ENCODE measurements around the gene PHF14. TPM values are rescaled to one million over a fixed set of nuclear protein-coding genes. Genes with fewer than 3 reads are reported as not detected.
"Not testable (repeated sequence)": the region's sequence is repeated elsewhere in the genome, so short reads cannot be mapped to it uniquely, and the experiment has no call there.

The PHF14 gene
- total and polyA plus RNA-seq, 5 donors from 2014 or later: 7.7 to 31.1 (median 9.3) TPM

DNA sequence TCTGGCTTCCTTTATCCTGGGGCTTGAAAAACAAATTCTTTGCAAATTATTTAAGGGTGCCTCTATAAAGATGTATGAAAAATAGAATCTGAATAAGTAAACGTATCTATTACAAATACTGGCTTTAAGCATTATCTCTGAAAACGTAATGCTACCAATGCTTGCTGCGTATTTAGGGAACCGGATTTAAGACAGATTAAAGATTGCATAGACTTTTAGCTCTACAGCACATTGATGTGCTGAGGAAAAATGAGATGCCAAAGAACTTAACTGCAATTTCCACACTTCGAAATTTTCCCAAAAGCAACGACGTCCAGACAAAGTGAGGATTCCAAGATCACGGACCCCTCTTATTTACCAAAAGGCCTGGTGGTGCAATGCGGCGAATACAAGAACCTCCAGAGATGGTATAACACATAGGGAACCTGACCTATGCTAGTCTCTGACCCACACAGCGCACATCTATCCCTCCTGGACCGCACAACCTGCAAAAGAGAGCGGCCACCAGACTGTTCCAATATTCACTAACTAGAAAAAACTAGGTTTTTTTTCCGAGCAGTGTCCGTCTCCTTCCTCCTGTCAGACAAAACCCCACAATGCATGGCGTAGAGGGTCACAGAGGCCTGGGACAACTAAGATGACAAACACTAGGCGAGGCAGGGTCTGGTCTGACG is 34.3 kb upstream of the PHF14 start:
- no peaks in the 10 kb centered on the region for H3K9me3 ChIP-seq (ENCODE audit: control insufficient read depth in 2 of 2, low read length in 2 of 2)
- no peak overlapping the region for H3K27ac Mint-ChIP-seq
- peaks cover 18 to 44% (median 29%) of the 10 kb centered on the region in 4 donors for H3K4me1 Mint-ChIP-seq
- no peak overlapping the region for H3K4me3 Mint-ChIP-seq
- H3K36me3 ChIP-seq (ENCODE audit: control insufficient read depth, insufficient read depth, low read length): peaks cover 30% of the 10 kb centered on the region
- no peaks in the 10 kb centered on the region for H3K27me3 ChIP-seq (ENCODE audit: control insufficient read depth, insufficient read depth, low read length)
- no peaks in the 10 kb centered on the region for H3K27me3 Mint-ChIP-seq
- H3K27ac ChIP-seq (ENCODE audit: insufficient read depth, low read length, poor library complexity, severe bottlenecking): peak overlapping the region; percentile 91
- peaks cover 10% of the 10 kb centered on the region for H3K36me3 Mint-ChIP-seq
- H3K4me1 ChIP-seq (ENCODE audit: control insufficient read depth, insufficient read depth, low read length, poor library complexity, severe bottlenecking): peaks cover 27% of the 10 kb centered on the region
- DNase-seq: peak in 2 of 3 donors; percentile 8 to 40
- no peak for ATAC-seq (ENCODE audit: low read depth in 2 of 2)
- peak overlapping the region; percentile 98 for H3K4me3 ChIP-seq (ENCODE audit: low read depth, low read length)
- no peaks in the 10 kb centered on the region for H3K9me3 Mint-ChIP-seq

- Histone ChIP-seq H3K4me3 (ENCODE audit: low read depth, low read length) (peak overlapping the region; percentile 98), H3K27ac (ENCODE audit: insufficient read depth, low read length, poor library complexity, severe bottlenecking) (peak overlapping the region; percentile 91)
These were observed 33.6 kb upstream of the PHF14 start for GRCh38 chr7:10939911-10940703.

DNA sequence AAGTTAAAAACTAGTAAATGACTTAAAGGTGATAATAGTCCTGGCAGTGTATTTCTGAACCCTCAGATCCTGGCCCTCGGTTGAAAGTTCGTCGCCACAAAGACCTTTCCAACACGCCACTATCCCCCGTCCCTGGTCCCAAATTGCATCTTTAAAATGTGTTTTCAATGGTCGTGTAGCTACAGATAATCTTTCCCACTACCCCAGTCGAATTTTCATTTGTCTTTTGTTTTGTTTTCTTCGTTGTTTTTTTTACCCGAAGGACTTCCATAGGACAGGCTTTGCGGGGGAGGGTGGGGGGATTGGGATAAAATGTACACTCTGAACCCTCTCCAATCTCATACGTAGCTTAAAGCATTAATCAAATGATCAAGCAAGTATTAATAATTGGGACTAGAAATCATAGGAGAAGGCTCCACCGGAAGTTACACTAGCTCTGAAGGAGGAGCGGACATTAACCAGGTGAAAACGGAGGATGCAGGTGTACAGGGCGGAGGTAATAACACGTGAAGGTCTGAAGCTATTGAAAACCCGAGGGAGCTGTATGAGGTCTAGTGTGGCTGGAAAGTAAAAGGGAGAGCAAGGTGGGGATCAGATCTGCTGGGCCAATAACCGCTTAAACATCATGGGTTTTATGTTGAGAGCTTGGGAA is 32.8 kb upstream of the PHF14 start:
- no peak for ATAC-seq (ENCODE audit: low read depth in 2 of 2)
- DNase-seq: peak; percentile 1 to 43 (median 15)
- peaks cover 5% of the 10 kb centered on the region for H3K27me3 Mint-ChIP-seq

More at GRCh38 chr7:10939911-10940703, 33.6 kb upstream of the PHF14 start:
- H3K27ac Mint-ChIP-seq: no peak overlapping the region
- DNase-seq (peak; percentile 78 to 95 (median 93)), ATAC-seq (ENCODE audit: low read depth in 2 of 2) (peak; percentile 89 to 91)
- H3K9me3 Mint-ChIP-seq: no peaks in the 10 kb centered on the region
- H3K36me3 Mint-ChIP-seq: peaks cover 10% of the 10 kb centered on the region
- Histone ChIP-seq H3K27me3 (ENCODE audit: control insufficient read depth, insufficient read depth, low read length) (no peaks in the 10 kb centered on the region), H3K4me1 (ENCODE audit: control insufficient read depth, insufficient read depth, low read length, poor library complexity, severe bottlenecking) (peaks cover 27% of the 10 kb centered on the region), H3K36me3 (ENCODE audit: control insufficient read depth, insufficient read depth, low read length) (peaks cover 22% of the 10 kb centered on the region), H3K9me3 (ENCODE audit: control insufficient read depth in 2 of 2, low read length in 2 of 2) (no peaks in the 10 kb centered on the region)
- peaks cover 12 to 40% (median 27%) of the 10 kb centered on the region in 4 donors for H3K4me1 Mint-ChIP-seq
- no peak overlapping the region for H3K4me3 Mint-ChIP-seq
- peaks cover 5% of the 10 kb centered on the region for H3K27me3 Mint-ChIP-seq

GRCh38 chr7:10950494-10950893 is 23.2 kb upstream of the PHF14 start:
- Histone ChIP-seq H3K4me1 (ENCODE audit: control insufficient read depth, insufficient read depth, low read length, poor library complexity, severe bottlenecking) (no peaks in the 10 kb centered on the region), H3K4me3 (ENCODE audit: low read depth, low read length) (no peak overlapping the region), H3K9me3 (ENCODE audit: control insufficient read depth in 2 of 2, low read length in 2 of 2) (no peaks in the 10 kb centered on the region), H3K27me3 (ENCODE audit: control insufficient read depth, insufficient read depth, low read length) (peaks cover 6% of the 10 kb centered on the region), H3K27ac (ENCODE audit: insufficient read depth, low read length, poor library complexity, severe bottlenecking) (no peak overlapping the region), H3K36me3 (ENCODE audit: control insufficient read depth, insufficient read depth, low read length) (no peaks in the 10 kb centered on the region)
- no peaks in the 10 kb centered on the region for H3K36me3 Mint-ChIP-seq
- peaks cover 23% of the 10 kb centered on the region for H3K27me3 Mint-ChIP-seq
- no peak for DNase-seq
- no peak overlapping the region for H3K4me3 Mint-ChIP-seq
- peaks cover 0 to 9% (median 3%) of the 10 kb centered on the region in 4 donors for H3K4me1 Mint-ChIP-seq
- ATAC-seq (ENCODE audit: low read depth in 2 of 2): no peak
- peaks cover 0 to 5% (median 0%) of the 10 kb centered on the region in 7 donors for H3K9me3 Mint-ChIP-seq
- H3K27ac Mint-ChIP-seq: no peak overlapping the region

More for the DNA sequence above, 32.8 kb upstream of the PHF14 start:
- Mint-ChIP-seq H3K4me1 (peaks cover 10 to 33% (median 21%) of the 10 kb centered on the region in 4 donors), H3K9me3 (no peaks in the 10 kb centered on the region), H3K27ac (no peak overlapping the region), H3K4me3 (no peak overlapping the region), H3K36me3 (peaks cover 6% of the 10 kb centered on the region)
- no peaks in the 10 kb centered on the region for H3K9me3 ChIP-seq (ENCODE audit: control insufficient read depth in 2 of 2, low read length in 2 of 2)
- peaks cover 18% of the 10 kb centered on the region for H3K36me3 ChIP-seq (ENCODE audit: control insufficient read depth, insufficient read depth, low read length)
- H3K4me3 ChIP-seq (ENCODE audit: low read depth, low read length): peak overlapping the region; percentile 95
- H3K27ac ChIP-seq (ENCODE audit: insufficient read depth, low read length, poor library complexity, severe bottlenecking): peak overlapping the region; percentile 91
- H3K4me1 ChIP-seq (ENCODE audit: control insufficient read depth, insufficient read depth, low read length, poor library complexity, severe bottlenecking): peaks cover 27% of the 10 kb centered on the region
- no peaks in the 10 kb centered on the region for H3K27me3 ChIP-seq (ENCODE audit: control insufficient read depth, insufficient read depth, low read length)

- not testable (repeated sequence) for ATAC-seq (ENCODE audit: low read depth in 2 of 2); H3K9me3 Mint-ChIP-seq; H3K27ac Mint-ChIP-seq; H3K9me3 ChIP-seq (ENCODE audit: control insufficient read depth in 2 of 2, low read length in 2 of 2); H3K4me1 Mint-ChIP-seq; H3K4me3 Mint-ChIP-seq; H3K4me3 ChIP-seq (ENCODE audit: low read depth, low read length); H3K4me1 ChIP-seq (ENCODE audit: control insufficient read depth, insufficient read depth, low read length, poor library complexity, severe bottlenecking); H3K36me3 Mint-ChIP-seq; DNase-seq; H3K36me3 ChIP-seq (ENCODE audit: control insufficient read depth, insufficient read depth, low read length); H3K27ac ChIP-seq (ENCODE audit: insufficient read depth, low read length, poor library complexity, severe bottlenecking); H3K27me3 ChIP-seq (ENCODE audit: control insufficient read depth, insufficient read depth, low read length)
- peaks cover 23% of the 10 kb centered on the region for H3K27me3 Mint-ChIP-seq
These were observed 22.6 kb upstream of the PHF14 start for GRCh38 chr7:10950974-10951578.

DNA sequence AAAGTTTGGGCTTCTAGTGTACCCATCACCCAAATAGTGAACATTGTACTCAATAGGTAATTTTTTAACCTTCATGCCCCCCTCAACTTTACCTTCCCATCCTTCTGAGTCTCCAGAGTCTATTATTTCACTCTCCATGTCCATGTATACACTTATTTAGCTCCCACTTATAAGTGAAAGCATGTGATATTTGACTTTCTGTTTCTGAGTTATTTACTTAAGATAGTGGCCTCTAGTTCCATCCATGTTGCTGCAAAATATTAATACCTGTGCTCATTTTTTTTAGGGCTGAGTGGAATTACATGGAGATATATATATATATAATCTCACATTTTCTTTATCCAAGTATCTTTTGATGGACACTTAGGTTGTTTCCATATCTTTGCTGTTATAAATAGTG is 21.1 kb upstream of the PHF14 start:
- H3K27me3 ChIP-seq (ENCODE audit: control insufficient read depth, insufficient read depth, low read length): peaks cover 8% of the 10 kb centered on the region
- H3K36me3 Mint-ChIP-seq: no peaks in the 10 kb centered on the region

GRCh38 chr7:10953078-10953750 is 20.5 kb upstream of the PHF14 start:
- H3K9me3 ChIP-seq (ENCODE audit: control insufficient read depth in 2 of 2, low read length in 2 of 2); H3K27ac ChIP-seq (ENCODE audit: insufficient read depth, low read length, poor library complexity, severe bottlenecking); H3K4me3 Mint-ChIP-seq; DNase-seq; H3K4me1 ChIP-seq (ENCODE audit: control insufficient read depth, insufficient read depth, low read length, poor library complexity, severe bottlenecking); H3K36me3 Mint-ChIP-seq; H3K4me1 Mint-ChIP-seq; H3K4me3 ChIP-seq (ENCODE audit: low read depth, low read length); H3K27me3 ChIP-seq (ENCODE audit: control insufficient read depth, insufficient read depth, low read length); H3K9me3 Mint-ChIP-seq; ATAC-seq (ENCODE audit: low read depth in 2 of 2); H3K36me3 ChIP-seq (ENCODE audit: control insufficient read depth, insufficient read depth, low read length); H3K27ac Mint-ChIP-seq: not testable (repeated sequence)
- peaks cover 12% of the 10 kb centered on the region for H3K27me3 Mint-ChIP-seq

More for the DNA sequence above, 21.1 kb upstream of the PHF14 start:
- Mint-ChIP-seq H3K27ac (no peak overlapping the region), H3K4me1 (peaks cover 0 to 9% (median 3%) of the 10 kb centered on the region in 4 donors), H3K4me3 (no peak overlapping the region), H3K9me3 (peaks cover 0 to 5% (median 0%) of the 10 kb centered on the region in 7 donors), H3K27me3 (peaks cover 18% of the 10 kb centered on the region)
- Histone ChIP-seq H3K4me1 (ENCODE audit: control insufficient read depth, insufficient read depth, low read length, poor library complexity, severe bottlenecking) (no peaks in the 10 kb centered on the region), H3K27ac (ENCODE audit: insufficient read depth, low read length, poor library complexity, severe bottlenecking) (no peak overlapping the region), H3K4me3 (ENCODE audit: low read depth, low read length) (no peak overlapping the region), H3K36me3 (ENCODE audit: control insufficient read depth, insufficient read depth, low read length) (no peaks in the 10 kb centered on the region), H3K9me3 (ENCODE audit: control insufficient read depth in 2 of 2, low read length in 2 of 2) (no peaks in the 10 kb centered on the region)
- no peak for DNase-seq
- no peak for ATAC-seq (ENCODE audit: low read depth in 2 of 2)
